Upper lobe of left lung (tissue), 6 donors: ENCODE data around the gene SLC44A4. TPM values are rescaled to one million over a fixed set of nuclear protein-coding genes. Genes with fewer than 3 reads are reported as not detected.
A peak's percentile ranks its signal among the peaks of the same experiment; 100 is the strongest.
"Not testable (repeated sequence)": the region's sequence is repeated elsewhere in the genome, so short reads cannot be mapped to it uniquely, and the experiment has no call there.

Experiments
- ATAC-seq, 2 donors: fragments of 200-7000 bp; cut with Tn5 transposase; one replicate each; pipeline ENCODE4 v1.9.1; 2022; ENCODE audit warnings: mild to moderate bottlenecking in 2 of 2, moderate library complexity in 2 of 2; ENCODE audit not compliant: low FRiP score in 2 of 2
- DNase-seq, 2 donors: peaks; one replicate each; pipeline ENCODE4 v3.0.0-alpha.2; 2019 to 2020
- H3K27ac ChIP-seq, 4 donors: fragments of 200-600 bp; sonication (generic); one replicate each; pipeline ENCODE4 v1.5.1; 2016 to 2019
- H3K27me3 ChIP-seq, 4 donors: fragments of 200-600 bp; sonication (generic); one replicate each; pipeline ENCODE4 v1.5.1; 2017 to 2019
- H3K36me3 ChIP-seq, 4 donors: fragments of 200-600 bp; sonication (generic); one replicate each; pipeline ENCODE4 v1.5.1; 2016 to 2019
- H3K4me1 ChIP-seq, 4 donors: fragments of 200-600 bp; sonication (generic); one replicate each; pipeline ENCODE4 v1.5.1; 2018 to 2019
- H3K4me3 ChIP-seq, 4 donors: fragments of 200-600 bp; sonication (generic); one replicate each; pipeline ENCODE4 v1.5.1; 2017 to 2019; ENCODE audit warnings: mild to moderate bottlenecking in 2 of 4, moderate library complexity in 1 of 4
- H3K9me3 ChIP-seq, 4 donors: fragments of 200-600 bp; sonication (generic); one replicate each; pipeline ENCODE4 v1.5.1; 2018 to 2019
- EP300 ChIP-seq, 4 donors: sonication (generic); formaldehyde crosslinking; IDR thresholded peaks; one replicate each; pipeline ENCODE4 v1.5.1; 2017; ENCODE audit warnings: antibody characterized with exemption in 4 of 4, control low read depth in 2 of 4
- POLR2A ChIP-seq, 4 donors: fragments of 450-650 bp; IDR thresholded peaks; one replicate each; pipeline ENCODE4 v1.5.1; 2016 to 2017; ENCODE audit warnings: antibody characterized with exemption in 4 of 4, mild to moderate bottlenecking in 2 of 4
- POLR2AphosphoS5 ChIP-seq, 2 donors: sonication (generic); formaldehyde crosslinking; IDR thresholded peaks; one replicate each; pipeline ENCODE4 v1.5.1; 2017; ENCODE audit warnings: antibody characterized with exemption in 2 of 2
- WGBS, 2 donors: methylation state at CpG; one replicate each; pipeline ENCODE4 v1.1.5; 2017 to 2018; 5-methylcytosine and 5-hydroxymethylcytosine counted together
- total RNA-seq, 6 donors: library from RNA; depleted of rRNA in 4 of 6; stranded (reverse); fragments of >200 nt in 4 of 6; gene quantifications; one replicate each; pipeline versions ENCODE4 v1.1.0 to v1.2.1, GENCODE V29; 2016 to 2021
- TF ChIP-seq, protein P1 (sequence below), 6 experiments: fragments of 450-650 bp in 4 of 6; fragments of 200-600 bp in 2 of 6; sonication (generic) in 2 of 6; IDR thresholded peaks; one replicate each; pipeline ENCODE4 v1.5.1; 2016 to 2019; ENCODE audit warnings: antibody characterized with exemption in 6 of 6
- donor health status: DM: no; HTN: no; CAD: no; lungs with moderate emphysema.
- donor health status: DM: no; HTN: yes; CAD: no; lungs with severe emphysema.

SLC44A4 gene
- total RNA-seq, 6 donors from 2014 or later: 19.1 to 84.2 (median 42.0) TPM

DNA sequence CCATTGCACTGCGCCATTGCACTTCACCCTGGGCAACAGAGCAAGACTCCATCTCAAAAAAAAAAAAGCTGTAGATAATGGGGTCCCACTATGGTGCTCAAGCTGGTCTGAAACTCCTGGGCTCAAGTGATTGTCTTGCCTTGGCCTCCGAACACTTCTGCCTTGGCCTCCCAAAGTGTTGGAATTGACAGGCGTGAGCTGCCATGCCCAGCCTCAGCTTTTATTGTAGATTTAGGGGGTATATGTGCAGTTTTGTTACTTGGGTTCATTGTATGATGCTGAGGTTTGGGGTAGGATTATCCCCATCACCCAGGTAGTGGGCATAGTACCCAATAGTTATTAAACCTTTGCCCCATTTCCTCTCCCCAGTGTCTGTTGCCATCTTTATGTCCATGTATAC, 39.8 kb downstream of the SLC44A4 start:
- no peak for ATAC-seq
- 90 to 96% methylated on average over 3 of the region's 3 CpGs for WGBS, 2 donors
- Histone ChIP-seq H3K4me3 (peak overlapping the region in 1 of 4 donors; percentile 93), H3K27ac (no peak overlapping the region), H3K9me3 (no peaks in the 10 kb centered on the region), H3K27me3 (no peaks in the 10 kb centered on the region), H3K4me1 (peaks cover 35 to 41% (median 36%) of the 10 kb centered on the region in 4 donors), H3K36me3 (peaks cover 14 to 55% (median 48%) of the 10 kb centered on the region in 4 donors)
- TF ChIP-seq POLR2AphosphoS5 (IDR thresholded peaks at IDR 0.05) (no peak), POLR2A (IDR thresholded peaks at IDR 0.05) (no peak), EP300 (IDR thresholded peaks at IDR 0.05) (no peak)
- TF ChIP-seq, protein P1, sequence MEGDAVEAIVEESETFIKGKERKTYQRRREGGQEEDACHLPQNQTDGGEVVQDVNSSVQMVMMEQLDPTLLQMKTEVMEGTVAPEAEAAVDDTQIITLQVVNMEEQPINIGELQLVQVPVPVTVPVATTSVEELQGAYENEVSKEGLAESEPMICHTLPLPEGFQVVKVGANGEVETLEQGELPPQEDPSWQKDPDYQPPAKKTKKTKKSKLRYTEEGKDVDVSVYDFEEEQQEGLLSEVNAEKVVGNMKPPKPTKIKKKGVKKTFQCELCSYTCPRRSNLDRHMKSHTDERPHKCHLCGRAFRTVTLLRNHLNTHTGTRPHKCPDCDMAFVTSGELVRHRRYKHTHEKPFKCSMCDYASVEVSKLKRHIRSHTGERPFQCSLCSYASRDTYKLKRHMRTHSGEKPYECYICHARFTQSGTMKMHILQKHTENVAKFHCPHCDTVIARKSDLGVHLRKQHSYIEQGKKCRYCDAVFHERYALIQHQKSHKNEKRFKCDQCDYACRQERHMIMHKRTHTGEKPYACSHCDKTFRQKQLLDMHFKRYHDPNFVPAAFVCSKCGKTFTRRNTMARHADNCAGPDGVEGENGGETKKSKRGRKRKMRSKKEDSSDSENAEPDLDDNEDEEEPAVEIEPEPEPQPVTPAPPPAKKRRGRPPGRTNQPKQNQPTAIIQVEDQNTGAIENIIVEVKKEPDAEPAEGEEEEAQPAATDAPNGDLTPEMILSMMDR (IDR thresholded peaks at IDR 0.05): no peak
- no peak for DNase-seq

DNA sequence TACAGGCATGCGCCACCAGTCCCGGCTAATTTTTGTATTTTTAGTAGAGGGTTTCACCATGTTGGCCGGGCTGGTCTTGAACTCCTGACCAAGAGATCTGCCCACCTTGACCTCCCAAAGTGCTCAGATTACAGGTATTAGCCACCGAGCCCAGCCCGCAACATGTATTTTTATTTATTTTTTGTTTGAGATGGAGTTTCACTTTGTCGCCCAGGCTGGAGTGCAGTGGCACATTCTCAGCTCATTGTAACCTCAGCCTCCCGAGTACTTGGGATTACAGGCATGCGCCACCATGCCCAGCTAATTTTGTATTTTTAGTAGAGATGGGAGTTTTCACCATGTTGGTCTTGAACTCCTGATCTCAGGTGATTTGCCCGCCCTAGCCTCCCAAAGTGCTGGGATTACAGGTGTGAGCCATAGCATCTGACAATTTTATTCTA, 40.7 kb downstream of the SLC44A4 start:
- H3K27me3 ChIP-seq, ATAC-seq, H3K9me3 ChIP-seq, DNase-seq: not testable (repeated sequence)
- peaks cover 14 to 55% (median 48%) of the 10 kb centered on the region in 4 donors for H3K36me3 ChIP-seq
- peaks cover 40 to 47% (median 41%) of the 10 kb centered on the region in 4 donors for H3K4me1 ChIP-seq
- H3K4me3 ChIP-seq: peak overlapping the region in 1 of 4 donors; percentile 93
- WGBS, 2 donors: 87 to 89% methylated on average over 9 of the region's 9 CpGs
- H3K27ac ChIP-seq: peak overlapping the region in 1 of 4 donors; percentile 30

DNA sequence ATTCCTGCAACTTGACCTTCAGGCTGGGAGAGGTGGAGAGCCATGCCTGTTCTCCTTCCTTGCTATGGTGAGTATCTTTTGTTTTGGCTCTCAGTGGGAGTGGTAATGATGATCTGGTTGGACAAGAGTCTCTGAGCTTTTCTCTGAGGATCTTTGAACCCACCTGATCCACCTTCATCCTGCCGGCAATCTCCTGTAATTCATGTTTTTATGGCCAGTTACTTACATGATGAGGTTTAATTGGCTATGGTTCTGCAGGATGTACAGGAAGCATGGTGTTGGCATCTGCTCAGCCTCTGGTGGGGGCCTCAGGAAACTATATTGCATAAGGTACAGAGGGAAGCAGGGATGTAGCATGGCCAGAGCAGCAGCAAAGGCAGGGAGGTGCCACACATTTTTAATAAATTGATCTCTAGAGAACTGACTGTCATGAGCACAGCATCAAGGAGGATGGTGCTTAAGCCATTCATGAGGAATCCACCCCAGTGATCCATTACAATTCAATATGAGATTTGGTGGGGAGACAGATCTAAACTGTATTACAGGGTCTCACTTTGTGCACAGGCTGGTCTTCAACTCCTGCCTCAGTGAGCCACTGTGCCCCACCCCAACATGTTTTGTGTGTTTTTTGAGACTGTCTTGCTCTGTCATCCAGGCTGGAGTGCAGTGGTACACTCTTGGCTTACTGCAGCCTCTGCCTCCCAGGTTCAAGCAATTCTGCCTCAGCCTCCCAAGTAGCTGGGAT, 41.3 kb downstream of the SLC44A4 start:
- no peak for DNase-seq
- no peak for ATAC-seq
- peaks cover 40 to 53% (median 41%) of the 10 kb centered on the region in 4 donors for H3K4me1 ChIP-seq
- TF ChIP-seq POLR2A (IDR thresholded peaks at IDR 0.05): no peak
- TF ChIP-seq, protein P1 (IDR thresholded peaks at IDR 0.05): no peak
- TF ChIP-seq POLR2AphosphoS5 (IDR thresholded peaks at IDR 0.05): no peak
- TF ChIP-seq EP300 (IDR thresholded peaks at IDR 0.05): no peak
- 27 to 43% methylated on average over 1 of the region's 1 CpG for WGBS, 2 donors
- peak overlapping the region in 3 of 4 donors; percentile 83 to 93 (median 91) for H3K4me3 ChIP-seq
- H3K27me3 ChIP-seq: no peaks in the 10 kb centered on the region
- peak overlapping the region in 2 of 4 donors; percentile 96 to 99 for H3K27ac ChIP-seq
- no peaks in the 10 kb centered on the region for H3K9me3 ChIP-seq
- peaks cover 14 to 55% (median 48%) of the 10 kb centered on the region in 4 donors for H3K36me3 ChIP-seq

DNA sequence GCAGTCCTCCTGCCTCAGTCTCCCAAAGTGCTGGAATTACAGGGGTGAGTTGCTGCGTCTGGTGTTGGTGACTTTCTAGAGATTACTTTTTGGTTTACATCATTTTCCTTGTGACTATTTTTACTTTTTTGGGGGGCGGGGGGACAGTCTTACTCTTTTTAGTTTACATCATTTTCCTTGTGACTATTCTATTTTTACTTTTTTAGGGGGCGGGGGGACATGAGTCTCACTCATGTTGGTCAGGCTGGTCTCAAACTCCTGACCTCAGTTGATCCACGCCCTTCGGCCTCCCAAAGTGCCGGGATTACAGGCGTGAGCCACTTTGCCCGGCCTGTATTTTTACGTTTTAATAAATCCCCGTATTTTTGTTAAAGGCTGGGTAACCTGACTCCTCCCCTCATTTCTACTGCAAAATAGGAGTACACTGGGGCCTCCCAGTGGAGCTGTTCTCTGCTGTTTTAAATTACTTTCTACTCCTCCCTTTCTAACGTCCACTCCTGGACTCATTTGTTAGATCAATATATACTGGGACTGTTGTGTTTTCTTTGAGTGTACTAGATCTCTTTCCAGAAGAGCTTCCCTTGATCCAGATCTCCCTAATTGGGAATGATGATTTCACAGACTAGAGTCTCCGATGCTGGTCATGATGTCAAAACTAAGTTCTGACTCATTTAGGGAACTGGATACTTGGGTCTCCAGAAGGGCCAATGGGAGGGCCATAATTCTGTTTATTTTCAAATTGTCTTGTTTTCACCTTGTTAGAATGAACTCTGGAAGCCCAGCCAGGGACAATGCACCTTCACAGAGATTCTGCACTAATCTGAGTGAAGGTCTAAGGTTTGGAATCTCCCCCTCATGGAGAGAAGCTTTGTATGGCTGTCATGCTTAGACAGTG, 42.1 kb downstream of the SLC44A4 start:
- Histone ChIP-seq H3K4me1 (peaks cover 42 to 62% (median 46%) of the 10 kb centered on the region in 4 donors), H3K27me3 (no peaks in the 10 kb centered on the region), H3K9me3 (no peaks in the 10 kb centered on the region), H3K36me3 (peaks cover 14 to 55% (median 45%) of the 10 kb centered on the region in 4 donors), H3K27ac (peak overlapping the region; percentile 49 to 99 (median 94)), H3K4me3 (peak overlapping the region in 3 of 4 donors; percentile 83 to 93 (median 91))
- DNase-seq (no peak), ATAC-seq (no peak)
- 29 to 39% methylated on average over 12 of the region's 12 CpGs for WGBS, 2 donors
- TF ChIP-seq POLR2A (IDR thresholded peaks at IDR 0.05): no peak
- TF ChIP-seq, protein P1 (IDR thresholded peaks at IDR 0.05): no peak
- TF ChIP-seq POLR2AphosphoS5 (IDR thresholded peaks at IDR 0.05): no peak
- no peak for TF ChIP-seq EP300 (IDR thresholded peaks at IDR 0.05)

DNA sequence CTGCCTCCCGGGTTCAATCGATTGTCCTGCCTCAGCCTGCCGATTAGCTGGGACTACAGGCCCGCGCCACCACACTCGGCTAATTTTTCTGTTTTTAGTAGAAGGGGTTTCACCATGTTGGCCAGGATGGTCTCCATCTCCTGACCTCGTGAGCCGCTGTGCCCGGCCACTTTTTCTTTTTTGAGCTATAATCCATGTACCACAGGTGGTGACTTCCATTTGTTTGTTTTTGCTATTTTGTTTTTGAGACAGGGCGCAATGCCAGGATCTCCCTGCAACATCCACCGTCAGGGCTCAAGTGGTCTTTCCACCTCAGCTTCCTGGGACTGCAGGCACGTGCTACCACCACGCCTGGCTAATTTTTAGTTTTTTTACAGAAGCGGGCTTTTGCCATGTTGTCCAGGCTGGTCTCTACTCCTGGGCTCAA, 42.7 kb downstream of the SLC44A4 start:
- peak overlapping the region in 3 of 4 donors; percentile 83 to 93 (median 91) for H3K4me3 ChIP-seq

More for the DNA sequence above, 42.7 kb downstream of the SLC44A4 start:
- Histone ChIP-seq H3K4me1 (peaks cover 48 to 68% (median 52%) of the 10 kb centered on the region in 4 donors), H3K36me3 (peaks cover 14 to 49% (median 41%) of the 10 kb centered on the region in 4 donors), H3K9me3 (no peaks in the 10 kb centered on the region), H3K27me3 (no peaks in the 10 kb centered on the region), H3K27ac (peak overlapping the region; percentile 49 to 99 (median 94))
- no peak for DNase-seq
- ATAC-seq: no peak
- TF ChIP-seq POLR2A (IDR thresholded peaks at IDR 0.05) (no peak), POLR2AphosphoS5 (IDR thresholded peaks at IDR 0.05) (no peak), EP300 (IDR thresholded peaks at IDR 0.05) (no peak)
- TF ChIP-seq, protein P1 (IDR thresholded peaks at IDR 0.05): no peak
- WGBS, 2 donors: 28 to 29% methylated on average over 14 of the region's 14 CpGs
